ENCODE data around the gene C9orf72. TPM values are rescaled to one million over a fixed set of nuclear protein-coding genes. Genes with fewer than 3 reads are reported as not detected.

C9orf72 gene
- total and polyA plus RNA-seq, 2 of the 13 experiments (the other 11 are each of a cell fraction or from before 2014, with no cell fraction given): 3.1 to 5.9 TPM

- POLR2A ChIA-PET: no interaction called here
- Histone ChIP-seq H3K27ac (ENCODE audit: extremely low read length, insufficient read depth, low read length) (no peak overlapping the region), H3K9ac (ENCODE audit: insufficient read depth, low read depth, low read length) (no peak overlapping the region), H3K36me3 (replicated peaks in 1 of 2; ENCODE audit: control insufficient read depth in 1 of 2, insufficient read depth in 2 of 2, low read length in 2 of 2) (no peaks in the 10 kb centered on the region), H2AFZ (ENCODE audit: low read length) (no peak overlapping the region), H3K79me2 (ENCODE audit: insufficient read depth, low read length) (no peaks in the 10 kb centered on the region), H3K9me3 (ENCODE audit: low read length) (no peaks in the 10 kb centered on the region), H3K27me3 (ENCODE audit: control insufficient read depth in 1 of 2, insufficient read depth in 2 of 2, low read length in 2 of 2) (no peaks in the 10 kb centered on the region), H4K20me1 (ENCODE audit: insufficient read depth, low read length) (no peaks in the 10 kb centered on the region), H3K4me1 (ENCODE audit: insufficient read depth, low read length) (peaks cover 44% of the 10 kb centered on the region), H3K4me3 (replicated peaks in 1 of 3; ENCODE audit: insufficient read depth in 1 of 3, low read depth in 2 of 3, low read length in 3 of 3) (no peak overlapping the region), H3K4me2 (ENCODE audit: low read depth, low read length) (no peak overlapping the region)
- FAIRE-seq: no peak
- 84% methylated on average over 3 of the region's 3 CpGs for WGBS (ENCODE audit: low lambda C conversion rate)
- no TSS peak for BruUV-seq (replicated peaks)
- peak; percentile 57 for ATAC-seq
- intact Hi-C loops (cut with micrococcal nuclease; ENCODE audit: unreplicated experiment): no loop called here
- in situ Hi-C loops (cut with HindIII; ENCODE audit: extremely low pct_ligation_motif_present, low pct_unique_long_range_greater_than_20kb): no loop called here
- TF ChIP-seq LCORL (IDR thresholded peaks at IDR 0.05) (no peak), LCORL (CRISPR knock-in tag; IDR thresholded peaks at IDR 0.05) (no peak)
- CTCF ChIA-PET (ENCODE audit: low intra/inter-chr PET ratio, low total read pairs): no interaction called here
- DNase-seq (ENCODE audit: low spot score): no peak
These were observed 37.6 kb downstream of the C9orf72 start for GRCh38 chr9:27535701-27536118.

- no peak overlapping the region for H2AFZ ChIP-seq (ENCODE audit: low read length)
- no peaks in the 10 kb centered on the region for H3K36me3 ChIP-seq (replicated peaks in 1 of 2; ENCODE audit: control insufficient read depth in 1 of 2, insufficient read depth in 2 of 2, low read length in 2 of 2)
- H3K79me2 ChIP-seq (ENCODE audit: insufficient read depth, low read length): no peaks in the 10 kb centered on the region
- no peak overlapping the region for H3K27ac ChIP-seq (ENCODE audit: extremely low read length, insufficient read depth, low read length)
- H3K4me2 ChIP-seq (ENCODE audit: low read depth, low read length): no peak overlapping the region
- 78% methylated on average over 3 of the region's 3 CpGs for WGBS (ENCODE audit: low lambda C conversion rate)
- CTCF ChIA-PET (ENCODE audit: low intra/inter-chr PET ratio, low total read pairs): no interaction called here
- no peaks in the 10 kb centered on the region for H3K9me3 ChIP-seq (ENCODE audit: low read length)
- BruUV-seq (replicated peaks): no TSS peak
- FAIRE-seq (no peak), ATAC-seq (no peak), DNase-seq (ENCODE audit: low spot score) (no peak)
- in situ Hi-C loops (cut with HindIII; ENCODE audit: extremely low pct_ligation_motif_present, low pct_unique_long_range_greater_than_20kb): no loop called here
- no peak overlapping the region for H3K4me3 ChIP-seq (replicated peaks in 1 of 3; ENCODE audit: insufficient read depth in 1 of 3, low read depth in 2 of 3, low read length in 3 of 3)
- peaks cover 36% of the 10 kb centered on the region for H3K4me1 ChIP-seq (ENCODE audit: insufficient read depth, low read length)
- no peaks in the 10 kb centered on the region; a peak in 1 of 5 replicates for H3K27me3 ChIP-seq (ENCODE audit: control insufficient read depth in 1 of 2, insufficient read depth in 2 of 2, low read length in 2 of 2)
- H4K20me1 ChIP-seq (ENCODE audit: insufficient read depth, low read length): no peaks in the 10 kb centered on the region
- intact Hi-C loops (cut with micrococcal nuclease; ENCODE audit: unreplicated experiment): no loop called here
- POLR2A ChIA-PET: no interaction called here
- H3K9ac ChIP-seq (ENCODE audit: insufficient read depth, low read depth, low read length): no peak overlapping the region
- TF ChIP-seq ZFP90 (CRISPR knock-in tag; IDR thresholded peaks at IDR 0.05; ENCODE audit: borderline replicate concordance) (no peak), HNRNPK (IDR thresholded peaks at IDR 0.05; ENCODE audit: low read depth, low read length, poor library complexity, severe bottlenecking) (peak; percentile 66)
These were observed 38.5 kb downstream of the C9orf72 start for GRCh38 chr9:27534658-27535209.

Data from HepG2 (cell line).